ENCODE data around the gene PPP1R13B. TPM values are rescaled to one million over a fixed set of nuclear protein-coding genes. Genes with fewer than 3 reads are reported as not detected.

Gene PPP1R13B
- total RNA-seq, 1 experiment from 2014 or later: 10.3 TPM

DNA sequence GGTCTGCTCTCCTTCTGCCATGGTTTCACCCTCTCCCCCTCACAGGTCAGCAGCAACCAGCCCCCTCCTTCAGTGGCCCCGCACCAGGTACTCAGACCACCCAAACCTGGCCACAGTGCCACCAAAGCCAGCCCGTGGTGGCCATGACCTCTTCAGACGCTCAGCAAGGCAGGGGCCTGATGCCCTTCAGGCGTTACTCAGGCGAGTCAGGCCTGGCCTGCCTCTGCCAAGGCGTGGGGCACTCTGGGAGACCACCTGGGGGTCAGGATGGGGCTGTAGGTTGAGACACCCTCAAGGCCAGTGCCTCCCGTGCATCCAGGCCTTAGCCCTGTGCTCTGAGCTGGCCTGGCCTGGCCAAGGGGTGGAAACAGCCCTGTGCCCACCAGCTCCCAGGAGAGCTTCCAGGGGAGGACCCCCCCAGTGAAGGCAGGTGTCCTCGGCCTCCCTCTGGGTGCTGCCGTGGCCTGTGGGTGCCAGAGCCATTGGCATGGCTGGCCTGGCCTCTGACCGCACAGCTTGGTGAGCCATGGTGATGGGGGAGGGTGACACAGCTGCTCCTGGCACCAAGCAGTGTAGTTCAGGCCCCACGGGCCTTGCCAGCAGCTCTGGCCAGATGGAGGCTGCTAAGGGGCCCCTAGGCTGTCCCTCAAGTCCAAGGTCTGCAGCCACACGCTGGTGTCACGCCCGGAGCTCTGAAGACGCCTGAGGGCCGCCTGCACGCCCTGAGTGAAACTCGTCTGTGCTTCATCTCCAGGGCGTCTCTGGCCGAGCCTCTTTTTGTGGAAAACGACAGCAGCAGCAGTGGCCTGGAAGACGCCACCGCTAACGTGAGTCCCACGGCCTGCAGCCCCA lies 147.2 kb downstream of the PPP1R13B start:
- no peak for TF ChIP-seq MXD4 (CRISPR knock-in tag; IDR thresholded peaks at IDR 0.05; ENCODE audit: borderline replicate concordance)
- TF ChIP-seq FOXK1 (CRISPR knock-in tag; IDR thresholded peaks at IDR 0.05): no peak
- TF ChIP-seq GRHL2 (CRISPR knock-in tag; IDR thresholded peaks at IDR 0.05; ENCODE audit: insufficient replicate concordance, severe bottlenecking): no peak
- TF ChIP-seq, protein P1, sequence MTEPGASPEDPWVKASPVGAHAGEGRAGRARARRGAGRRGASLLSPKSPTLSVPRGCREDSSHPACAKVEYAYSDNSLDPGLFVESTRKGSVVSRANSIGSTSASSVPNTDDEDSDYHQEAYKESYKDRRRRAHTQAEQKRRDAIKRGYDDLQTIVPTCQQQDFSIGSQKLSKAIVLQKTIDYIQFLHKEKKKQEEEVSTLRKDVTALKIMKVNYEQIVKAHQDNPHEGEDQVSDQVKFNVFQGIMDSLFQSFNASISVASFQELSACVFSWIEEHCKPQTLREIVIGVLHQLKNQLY (CRISPR knock-in tag; IDR thresholded peaks at IDR 0.05): no peak
- no peak for TF ChIP-seq IRF2 (CRISPR knock-in tag; IDR thresholded peaks at IDR 0.05; ENCODE audit: borderline replicate concordance, low read depth)
- TF ChIP-seq, protein P2, sequence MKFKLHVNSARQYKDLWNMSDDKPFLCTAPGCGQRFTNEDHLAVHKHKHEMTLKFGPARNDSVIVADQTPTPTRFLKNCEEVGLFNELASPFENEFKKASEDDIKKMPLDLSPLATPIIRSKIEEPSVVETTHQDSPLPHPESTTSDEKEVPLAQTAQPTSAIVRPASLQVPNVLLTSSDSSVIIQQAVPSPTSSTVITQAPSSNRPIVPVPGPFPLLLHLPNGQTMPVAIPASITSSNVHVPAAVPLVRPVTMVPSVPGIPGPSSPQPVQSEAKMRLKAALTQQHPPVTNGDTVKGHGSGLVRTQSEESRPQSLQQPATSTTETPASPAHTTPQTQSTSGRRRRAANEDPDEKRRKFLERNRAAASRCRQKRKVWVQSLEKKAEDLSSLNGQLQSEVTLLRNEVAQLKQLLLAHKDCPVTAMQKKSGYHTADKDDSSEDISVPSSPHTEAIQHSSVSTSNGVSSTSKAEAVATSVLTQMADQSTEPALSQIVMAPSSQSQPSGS (CRISPR knock-in tag; IDR thresholded peaks at IDR 0.05; ENCODE audit: borderline replicate concordance, low read depth): no peak
- TF ChIP-seq ZNF138 (CRISPR knock-in tag; conservative IDR thresholded peaks at IDR 0.05): no peak
- no peak for TF ChIP-seq SMAD4 (CRISPR knock-in tag; IDR thresholded peaks at IDR 0.05)
- TF ChIP-seq NR1H2 (CRISPR knock-in tag; IDR thresholded peaks at IDR 0.05): no peak
- no peak for TF ChIP-seq ZNF219 (CRISPR knock-in tag; IDR thresholded peaks at IDR 0.05; ENCODE audit: borderline replicate concordance)
- no peak for TF ChIP-seq KAT7 (CRISPR knock-in tag; IDR thresholded peaks at IDR 0.05; ENCODE audit: borderline replicate concordance)
- TF ChIP-seq PRRX2 (CRISPR knock-in tag; IDR thresholded peaks at IDR 0.05): no peak
- TF ChIP-seq, protein P3, sequence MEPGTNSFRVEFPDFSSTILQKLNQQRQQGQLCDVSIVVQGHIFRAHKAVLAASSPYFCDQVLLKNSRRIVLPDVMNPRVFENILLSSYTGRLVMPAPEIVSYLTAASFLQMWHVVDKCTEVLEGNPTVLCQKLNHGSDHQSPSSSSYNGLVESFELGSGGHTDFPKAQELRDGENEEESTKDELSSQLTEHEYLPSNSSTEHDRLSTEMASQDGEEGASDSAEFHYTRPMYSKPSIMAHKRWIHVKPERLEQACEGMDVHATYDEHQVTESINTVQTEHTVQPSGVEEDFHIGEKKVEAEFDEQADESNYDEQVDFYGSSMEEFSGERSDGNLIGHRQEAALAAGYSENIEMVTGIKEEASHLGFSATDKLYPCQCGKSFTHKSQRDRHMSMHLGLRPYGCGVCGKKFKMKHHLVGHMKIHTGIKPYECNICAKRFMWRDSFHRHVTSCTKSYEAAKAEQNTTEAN (CRISPR knock-in tag; IDR thresholded peaks at IDR 0.05): no peak
- no peak for TF ChIP-seq NR3C1 (CRISPR knock-in tag; conservative IDR thresholded peaks at IDR 0.05; ENCODE audit: low read depth)
- no peak for TF ChIP-seq TP53 (CRISPR knock-in tag; IDR thresholded peaks at IDR 0.05)
- TF ChIP-seq ZNF671 (CRISPR knock-in tag; IDR thresholded peaks at IDR 0.05): no peak
- TF ChIP-seq, protein P4, sequence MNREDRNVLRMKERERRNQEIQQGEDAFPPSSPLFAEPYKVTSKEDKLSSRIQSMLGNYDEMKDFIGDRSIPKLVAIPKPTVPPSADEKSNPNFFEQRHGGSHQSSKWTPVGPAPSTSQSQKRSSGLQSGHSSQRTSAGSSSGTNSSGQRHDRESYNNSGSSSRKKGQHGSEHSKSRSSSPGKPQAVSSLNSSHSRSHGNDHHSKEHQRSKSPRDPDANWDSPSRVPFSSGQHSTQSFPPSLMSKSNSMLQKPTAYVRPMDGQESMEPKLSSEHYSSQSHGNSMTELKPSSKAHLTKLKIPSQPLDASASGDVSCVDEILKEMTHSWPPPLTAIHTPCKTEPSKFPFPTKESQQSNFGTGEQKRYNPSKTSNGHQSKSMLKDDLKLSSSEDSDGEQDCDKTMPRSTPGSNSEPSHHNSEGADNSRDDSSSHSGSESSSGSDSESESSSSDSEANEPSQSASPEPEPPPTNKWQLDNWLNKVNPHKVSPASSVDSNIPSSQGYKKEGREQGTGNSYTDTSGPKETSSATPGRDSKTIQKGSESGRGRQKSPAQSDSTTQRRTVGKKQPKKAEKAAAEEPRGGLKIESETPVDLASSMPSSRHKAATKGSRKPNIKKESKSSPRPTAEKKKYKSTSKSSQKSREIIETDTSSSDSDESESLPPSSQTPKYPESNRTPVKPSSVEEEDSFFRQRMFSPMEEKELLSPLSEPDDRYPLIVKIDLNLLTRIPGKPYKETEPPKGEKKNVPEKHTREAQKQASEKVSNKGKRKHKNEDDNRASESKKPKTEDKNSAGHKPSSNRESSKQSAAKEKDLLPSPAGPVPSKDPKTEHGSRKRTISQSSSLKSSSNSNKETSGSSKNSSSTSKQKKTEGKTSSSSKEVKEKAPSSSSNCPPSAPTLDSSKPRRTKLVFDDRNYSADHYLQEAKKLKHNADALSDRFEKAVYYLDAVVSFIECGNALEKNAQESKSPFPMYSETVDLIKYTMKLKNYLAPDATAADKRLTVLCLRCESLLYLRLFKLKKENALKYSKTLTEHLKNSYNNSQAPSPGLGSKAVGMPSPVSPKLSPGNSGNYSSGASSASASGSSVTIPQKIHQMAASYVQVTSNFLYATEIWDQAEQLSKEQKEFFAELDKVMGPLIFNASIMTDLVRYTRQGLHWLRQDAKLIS (CRISPR knock-in tag; IDR thresholded peaks at IDR 0.05; ENCODE audit: borderline replicate concordance): no peak
- no peak for TF ChIP-seq JAZF1 (CRISPR knock-in tag; IDR thresholded peaks at IDR 0.05)
- TF ChIP-seq FOXJ3 (CRISPR knock-in tag; IDR thresholded peaks at IDR 0.05; ENCODE audit: borderline replicate concordance): no peak
- no peak for DNase-seq (ENCODE audit: low spot score)
- ChIA-PET CTCF (interaction anchor here (0.5 to 1.4 kb wide), 3 partner anchors 20 to 182 kb away, joined by 3 read pairs; no protein-coding TSS in a partner anchor), POLR2A (interaction anchor here (1.5 kb wide), 1 partner anchor 15 kb away, joined by 3 read pairs; the partner anchor contains the start of genes XRCC3 and ZFYVE21)
- Mint-ChIP-seq H3K27ac (no peak overlapping the region), H3K4me3 (no peak overlapping the region), H3K27me3 (ENCODE audit: low read depth) (no peaks in the 10 kb centered on the region; the same call in 1 of the 2 replicates), H3K4me1 (peaks cover 16% of the 10 kb centered on the region), H3K9me3 (no peaks in the 10 kb centered on the region), H3K36me3 (peaks cover 22% of the 10 kb centered on the region)
- ATAC-seq: no peak

Data from WTC11 (cell line).